Upper lobe of left lung (tissue), 6 donors: ENCODE measurements around the gene DBNDD2. TPM values are rescaled to one million over a fixed set of nuclear protein-coding genes. Genes with fewer than 3 reads are reported as not detected.

Source experiments
- ATAC-seq, 2 donors: fragments of 200-7000 bp; cut with Tn5 transposase; one replicate each; pipeline ENCODE4 v1.9.1; 2022; ENCODE audit warnings: mild to moderate bottlenecking in 2 of 2, moderate library complexity in 2 of 2; ENCODE audit not compliant: low FRiP score in 2 of 2
- DNase-seq, 2 donors: peaks; one replicate each; pipeline ENCODE4 v3.0.0-alpha.2; 2019 to 2020
- H3K27ac ChIP-seq, 4 donors: fragments of 200-600 bp; sonication (generic); one replicate each; pipeline ENCODE4 v1.5.1; 2016 to 2019
- H3K27me3 ChIP-seq, 4 donors: fragments of 200-600 bp; sonication (generic); one replicate each; pipeline ENCODE4 v1.5.1; 2017 to 2019
- H3K36me3 ChIP-seq, 4 donors: fragments of 200-600 bp; sonication (generic); one replicate each; pipeline ENCODE4 v1.5.1; 2016 to 2019
- H3K4me1 ChIP-seq, 4 donors: fragments of 200-600 bp; sonication (generic); one replicate each; pipeline ENCODE4 v1.5.1; 2018 to 2019
- H3K4me3 ChIP-seq, 4 donors: fragments of 200-600 bp; sonication (generic); one replicate each; pipeline ENCODE4 v1.5.1; 2017 to 2019; ENCODE audit warnings: mild to moderate bottlenecking in 2 of 4, moderate library complexity in 1 of 4
- H3K9me3 ChIP-seq, 4 donors: fragments of 200-600 bp; sonication (generic); one replicate each; pipeline ENCODE4 v1.5.1; 2018 to 2019
- CTCF ChIP-seq, 6 experiments: fragments of 450-650 bp in 4 of 6; fragments of 200-600 bp in 2 of 6; sonication (generic) in 2 of 6; IDR thresholded peaks; one replicate each; pipeline ENCODE4 v1.5.1; 2016 to 2019; ENCODE audit warnings: antibody characterized with exemption in 6 of 6
- EP300 ChIP-seq, 4 donors: sonication (generic); formaldehyde crosslinking; IDR thresholded peaks; one replicate each; pipeline ENCODE4 v1.5.1; 2017; ENCODE audit warnings: antibody characterized with exemption in 4 of 4, control low read depth in 2 of 4
- POLR2A ChIP-seq, 4 donors: fragments of 450-650 bp; IDR thresholded peaks; one replicate each; pipeline ENCODE4 v1.5.1; 2016 to 2017; ENCODE audit warnings: antibody characterized with exemption in 4 of 4, mild to moderate bottlenecking in 2 of 4
- POLR2AphosphoS5 ChIP-seq, 2 donors: sonication (generic); formaldehyde crosslinking; IDR thresholded peaks; one replicate each; pipeline ENCODE4 v1.5.1; 2017; ENCODE audit warnings: antibody characterized with exemption in 2 of 2
- WGBS, 2 donors: methylation state at CpG; one replicate each; pipeline ENCODE4 v1.1.5; 2017 to 2018; 5-methylcytosine and 5-hydroxymethylcytosine counted together
- total RNA-seq, 6 donors: library from RNA; depleted of rRNA in 4 of 6; stranded (reverse); fragments of >200 nt in 4 of 6; gene quantifications; one replicate each; pipeline versions ENCODE4 v1.1.0 to v1.2.1, GENCODE V29; 2016 to 2021
- donor health status: DM: no; HTN: no; CAD: no; lungs with moderate emphysema.
- donor health status: DM: no; HTN: yes; CAD: no; lungs with severe emphysema.

The DBNDD2 gene
- total RNA-seq, 6 donors from 2014 or later: 30.4 to 75.4 (median 52.8) TPM

GRCh38 chr20:45391559-45391958, 16.5 kb upstream of the DBNDD2 start:
- Histone ChIP-seq H3K9me3 (no peaks in the 10 kb centered on the region), H3K4me3 (no peak overlapping the region), H3K4me1 (no peaks in the 10 kb centered on the region), H3K36me3 (no peaks in the 10 kb centered on the region), H3K27ac (no peak overlapping the region), H3K27me3 (no peaks in the 10 kb centered on the region)
- TF ChIP-seq POLR2AphosphoS5 (IDR thresholded peaks at IDR 0.05) (no peak), CTCF (IDR thresholded peaks at IDR 0.05) (no peak), POLR2A (IDR thresholded peaks at IDR 0.05) (no peak), EP300 (IDR thresholded peaks at IDR 0.05) (no peak)
- ATAC-seq (no peak), DNase-seq (no peak)
- 75 to 81% methylated on average over 2 of the region's 2 CpGs for WGBS, 2 donors

DNA sequence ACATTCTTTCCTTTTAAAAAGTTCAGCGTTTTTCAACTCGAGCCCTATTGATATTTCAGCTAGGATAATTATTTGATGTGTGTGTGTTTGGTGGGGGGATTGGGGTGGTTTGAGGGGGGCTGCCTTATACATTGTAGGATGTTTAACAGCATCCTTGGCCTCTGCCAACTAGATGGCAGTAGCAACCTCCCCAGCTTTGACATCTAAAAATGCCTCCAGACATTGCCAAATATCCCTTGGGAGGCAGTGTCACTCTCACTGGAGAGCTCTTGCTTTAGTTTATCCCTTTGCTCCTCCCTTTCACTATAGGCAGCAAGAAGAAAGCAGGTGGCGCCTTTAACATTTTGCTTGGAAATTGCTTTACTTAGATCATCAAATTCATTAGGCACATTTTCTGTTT, 15.4 kb upstream of the DBNDD2 start:
- H3K27me3 ChIP-seq: no peaks in the 10 kb centered on the region
- H3K27ac ChIP-seq: no peak overlapping the region
- DNase-seq (no peak), ATAC-seq (no peak)
- H3K4me3 ChIP-seq: no peak overlapping the region
- no peaks in the 10 kb centered on the region for H3K4me1 ChIP-seq
- WGBS, 2 donors: 81 to 91% methylated on average over 3 of the region's 3 CpGs
- no peak for TF ChIP-seq EP300 (IDR thresholded peaks at IDR 0.05)
- TF ChIP-seq POLR2AphosphoS5 (IDR thresholded peaks at IDR 0.05): no peak
- no peak for TF ChIP-seq CTCF (IDR thresholded peaks at IDR 0.05)
- no peak for TF ChIP-seq POLR2A (IDR thresholded peaks at IDR 0.05)
- no peaks in the 10 kb centered on the region for H3K9me3 ChIP-seq
- no peaks in the 10 kb centered on the region for H3K36me3 ChIP-seq

- Histone ChIP-seq H3K27me3 (no peaks in the 10 kb centered on the region), H3K36me3 (no peaks in the 10 kb centered on the region), H3K4me3 (no peak overlapping the region), H3K27ac (no peak overlapping the region), H3K4me1 (no peaks in the 10 kb centered on the region), H3K9me3 (no peaks in the 10 kb centered on the region)
- peak in 1 of 2 donors; percentile 59 for DNase-seq
- 92 to 93% methylated on average over 12 to 21 of the region's 21 CpGs for WGBS, 2 donors
- peak in 1 of 2 donors; percentile 34 for ATAC-seq
- no peak for TF ChIP-seq EP300 (IDR thresholded peaks at IDR 0.05)
- TF ChIP-seq CTCF (IDR thresholded peaks at IDR 0.05): no peak
- TF ChIP-seq POLR2AphosphoS5 (IDR thresholded peaks at IDR 0.05): no peak
- TF ChIP-seq POLR2A (IDR thresholded peaks at IDR 0.05): no peak
Measured at GRCh38 chr20:45394221-45395113, 13.6 kb upstream of the DBNDD2 start.

DNA sequence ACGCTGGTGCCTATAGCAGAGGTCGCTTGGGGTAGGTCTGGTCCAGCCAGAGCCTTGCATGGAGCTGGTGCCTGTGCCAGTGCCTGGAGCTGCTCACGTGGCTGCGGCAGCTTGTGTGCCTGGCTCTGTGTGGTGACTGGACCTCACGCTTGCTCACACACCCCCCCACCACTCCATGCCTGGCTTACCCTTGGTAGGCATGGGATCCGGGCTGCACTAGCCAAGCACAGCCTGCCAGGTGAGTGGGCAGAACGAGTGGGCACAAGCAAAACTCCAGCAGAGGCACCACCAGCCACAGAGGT, 13.0 kb upstream of the DBNDD2 start:
- H3K9me3 ChIP-seq: peaks cover 0 to 1% (median 0%) of the 10 kb centered on the region in 4 donors
- no peaks in the 10 kb centered on the region for H3K36me3 ChIP-seq
- TF ChIP-seq EP300 (IDR thresholded peaks at IDR 0.05) (no peak), POLR2AphosphoS5 (IDR thresholded peaks at IDR 0.05) (no peak), CTCF (IDR thresholded peaks at IDR 0.05) (no peak), POLR2A (IDR thresholded peaks at IDR 0.05) (no peak)
- H3K4me1 ChIP-seq: no peaks in the 10 kb centered on the region
- no peak overlapping the region for H3K4me3 ChIP-seq
- 93 to 97% methylated on average over 7 of the region's 7 CpGs for WGBS, 2 donors
- ATAC-seq: peak in 1 of 2 donors; percentile 19
- no peaks in the 10 kb centered on the region for H3K27me3 ChIP-seq
- H3K27ac ChIP-seq: no peak overlapping the region
- DNase-seq: peak in 1 of 2 donors; percentile 36

DNA sequence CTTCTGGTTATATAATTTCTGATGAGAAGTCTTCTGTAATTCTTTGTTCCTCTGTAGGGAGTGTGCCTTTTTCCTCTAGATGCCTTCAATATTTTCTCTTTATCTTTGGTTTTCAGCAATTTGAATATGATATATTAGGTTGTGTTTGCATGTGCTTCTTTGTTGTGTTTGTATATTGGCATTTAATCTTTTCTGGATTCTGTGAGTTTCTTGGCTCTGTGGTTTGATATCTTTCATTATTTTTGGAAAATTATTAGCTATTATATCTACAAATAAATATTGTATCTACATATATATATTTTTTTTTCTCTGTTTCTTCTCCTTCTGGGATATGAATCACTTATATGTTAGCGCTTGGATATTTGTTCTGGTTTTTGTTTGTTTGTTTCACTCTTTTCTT, 9.1 kb upstream of the DBNDD2 start:
- WGBS, 2 donors: 98 to 100% methylated on average over 1 of the region's 1 CpG
- no peak for DNase-seq
- peaks cover 0 to 11% (median 8%) of the 10 kb centered on the region in 4 donors for H3K9me3 ChIP-seq
- H3K36me3 ChIP-seq: no peaks in the 10 kb centered on the region
- no peak overlapping the region for H3K27ac ChIP-seq
- H3K27me3 ChIP-seq: no peaks in the 10 kb centered on the region
- H3K4me3 ChIP-seq: no peak overlapping the region
- no peaks in the 10 kb centered on the region for H3K4me1 ChIP-seq
- no peak for ATAC-seq
- TF ChIP-seq POLR2AphosphoS5 (IDR thresholded peaks at IDR 0.05): no peak
